Endometrial microvascular endothelial cells (primary cell): Measurements from ENCODE around the gene ACOX2. TPM values are rescaled to one million over a fixed set of nuclear protein-coding genes. Genes with fewer than 3 reads are reported as not detected.
"Not testable (repeated sequence)": the region's sequence is repeated elsewhere in the genome, so short reads cannot be mapped to it uniquely, and the experiment has no call there.

ENCODE experiments used
- in situ Hi-C: cut with HindIII; loops from 2 replicates; pipeline ENCODE4 v1.10.0; 2017; ENCODE audit warnings: low sequenced_read_pairs, low pct_unique_long_range_greater_than_20kb; ENCODE audit errors: inconsistent ontology term
- total RNA-seq: library from RNA; depleted of rRNA; stranded (reverse); fragments of >200 nt; gene quantifications from one replicate; pipeline ENCODE4 v1.2.3, GENCODE V29; 2015; ENCODE audit errors: inconsistent ontology term

ACOX2 gene
- total RNA-seq, 1 donor from 2014 or later: 4.3 TPM

GRCh38 chr3:58539626-58540025 is 2.6 kb upstream of the ACOX2 start:
- in situ Hi-C loops: no loop called here

DNA sequence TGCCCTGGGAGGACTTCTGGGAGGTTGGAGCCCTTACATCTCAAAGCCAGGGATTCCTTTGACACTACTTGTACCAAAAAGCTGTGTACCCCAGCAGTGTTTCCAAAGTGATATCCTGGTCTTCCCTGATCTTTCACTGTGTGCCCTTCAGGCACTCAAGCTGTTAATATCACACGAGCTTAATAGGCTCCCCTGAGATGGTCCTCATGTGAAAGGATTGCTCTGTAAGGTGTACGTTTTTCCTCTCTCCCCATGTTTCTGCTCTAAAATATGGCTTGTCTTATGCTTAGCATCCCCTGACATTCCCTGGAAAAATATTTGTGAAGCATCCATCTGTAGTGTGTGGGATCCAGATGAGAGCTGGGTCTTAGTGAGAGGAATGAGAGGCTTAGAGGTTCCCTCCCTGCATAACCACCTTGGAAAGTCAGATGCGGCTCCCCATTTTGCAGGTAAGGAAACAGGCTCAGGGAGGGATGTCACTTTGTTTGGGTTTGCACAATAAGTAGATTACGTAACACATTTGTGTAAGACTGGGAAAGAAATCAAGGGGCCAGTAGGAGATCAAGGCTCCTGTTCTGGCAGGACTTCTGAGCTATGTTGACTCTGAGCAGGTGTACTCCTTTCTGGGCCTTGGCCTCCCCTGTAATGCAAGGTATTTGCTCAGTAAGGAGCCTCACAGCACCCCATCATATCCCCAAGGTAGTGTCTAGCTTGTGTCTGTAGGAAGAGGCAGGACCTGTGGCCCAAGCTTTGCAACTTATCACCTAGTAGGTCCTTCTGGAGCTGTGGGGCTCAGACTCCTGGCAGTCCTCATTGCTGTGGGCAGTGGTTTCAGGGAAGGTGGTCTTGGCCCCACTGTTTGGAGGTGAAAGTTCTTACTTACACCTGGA is 667 bp upstream of the ACOX2 start:
- in situ Hi-C loops: no loop called here

DNA sequence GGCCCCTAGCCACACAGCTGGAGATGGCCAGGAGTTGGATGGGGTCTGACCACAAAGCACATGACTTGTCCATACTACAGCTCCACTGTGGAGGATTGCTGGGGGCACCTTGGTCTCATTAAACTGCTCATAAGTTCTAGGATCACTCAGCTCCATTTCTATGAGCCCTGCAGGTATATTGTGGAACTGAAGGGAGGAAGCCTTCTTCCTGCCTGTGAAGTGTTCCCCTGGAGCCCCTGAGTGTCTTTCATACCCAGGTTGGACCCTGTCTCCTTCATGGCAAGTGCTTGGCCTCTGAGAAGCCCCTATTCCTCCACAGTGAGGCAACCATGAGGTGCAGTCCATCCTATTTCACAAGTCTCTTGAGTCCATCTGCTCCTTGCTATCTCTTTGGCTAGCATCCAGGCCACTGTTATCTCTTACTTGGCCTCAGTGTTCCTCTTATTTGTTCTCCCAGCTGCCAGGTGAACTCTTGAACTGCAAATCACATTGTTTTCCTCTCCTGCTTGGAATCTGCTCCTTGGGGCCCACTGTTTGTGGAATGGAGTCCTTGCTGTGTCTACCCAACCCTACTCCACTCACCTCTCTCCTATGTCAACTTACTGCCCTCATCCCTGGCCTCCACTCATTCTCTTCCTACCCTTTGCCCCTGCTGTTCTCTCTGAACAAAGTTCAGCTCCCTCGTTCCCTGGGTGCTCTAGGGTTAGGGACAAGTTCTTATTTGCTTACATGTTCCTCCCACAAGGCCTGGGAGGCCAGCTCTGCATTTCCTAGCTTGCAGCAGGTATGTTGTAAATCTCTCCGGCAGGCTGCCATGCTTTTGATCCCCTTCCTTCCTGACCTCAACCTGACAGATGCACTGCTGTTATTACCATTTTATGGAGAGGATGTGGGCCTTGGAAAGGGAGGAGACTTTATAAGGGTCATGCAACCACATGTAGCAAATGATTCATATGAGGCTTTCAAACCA is 1.2 kb downstream of the ACOX2 start:
- in situ Hi-C loops: no loop called here

DNA sequence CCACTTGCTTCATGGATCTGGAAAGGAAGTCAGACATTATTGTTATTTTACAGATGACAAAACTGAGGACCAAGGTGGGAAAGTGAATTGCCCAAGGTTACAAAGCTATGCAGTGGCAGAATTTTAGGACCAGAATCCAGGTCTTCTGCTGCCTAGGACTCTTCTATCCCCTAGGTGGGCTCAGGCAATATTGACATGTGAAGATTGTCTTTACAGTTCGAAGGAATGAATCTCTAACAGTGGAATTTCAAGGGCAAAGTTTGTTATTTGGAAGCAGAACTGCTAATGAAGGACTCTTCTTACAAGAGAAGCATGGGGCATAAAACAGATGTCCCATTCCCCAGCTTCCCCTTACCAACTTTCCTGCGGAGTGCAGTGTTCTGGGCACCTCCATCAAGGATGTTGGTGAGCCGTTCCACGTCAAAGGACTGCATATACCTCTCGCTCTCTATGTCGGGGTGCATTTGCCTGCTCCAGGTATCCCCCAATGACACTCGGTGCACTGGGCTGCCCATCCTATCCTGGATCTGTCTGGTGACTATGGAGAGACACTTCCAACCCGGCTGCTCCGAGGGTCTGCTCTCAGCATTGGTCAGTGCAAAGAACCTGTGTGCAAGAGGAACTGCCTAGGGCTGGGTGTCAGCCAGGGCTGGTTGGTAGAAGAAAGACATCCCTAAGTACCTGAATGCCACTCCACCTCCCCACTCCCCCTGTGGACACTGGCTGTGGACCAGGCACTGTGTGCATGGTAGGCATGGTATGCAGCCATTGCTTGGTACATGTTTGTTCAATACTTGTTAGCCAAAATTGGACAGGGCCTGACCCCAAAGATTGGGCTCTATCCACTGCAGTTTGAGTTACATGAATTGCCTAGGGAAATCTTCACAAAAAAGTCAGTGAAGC is 2.1 kb downstream of the ACOX2 start:
- in situ Hi-C loops: no loop called here

- in situ Hi-C loops: no loop called here
Measured at GRCh38 chr3:58532794-58533220, 4.2 kb downstream of the ACOX2 start.

DNA sequence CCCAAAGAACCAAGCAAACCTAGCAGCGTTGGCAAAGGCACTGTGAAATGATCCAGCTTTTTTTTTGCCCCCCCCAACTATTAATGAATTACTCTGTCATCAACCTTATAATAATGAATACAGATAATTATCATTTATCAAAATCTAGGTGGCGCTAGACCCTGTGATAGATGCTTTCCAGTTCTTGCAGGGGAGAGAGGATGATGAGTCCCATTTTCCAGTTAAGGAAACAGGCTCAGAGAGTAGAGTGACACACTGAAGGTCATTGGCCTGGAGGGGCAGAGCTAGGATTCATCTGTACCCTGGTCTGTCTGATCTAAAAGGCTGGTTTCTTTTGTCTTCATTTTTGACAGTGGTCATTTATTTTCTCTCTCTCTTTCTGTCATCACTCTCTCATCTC is 5.0 kb downstream of the ACOX2 start:
- in situ Hi-C loops: no loop called here

DNA sequence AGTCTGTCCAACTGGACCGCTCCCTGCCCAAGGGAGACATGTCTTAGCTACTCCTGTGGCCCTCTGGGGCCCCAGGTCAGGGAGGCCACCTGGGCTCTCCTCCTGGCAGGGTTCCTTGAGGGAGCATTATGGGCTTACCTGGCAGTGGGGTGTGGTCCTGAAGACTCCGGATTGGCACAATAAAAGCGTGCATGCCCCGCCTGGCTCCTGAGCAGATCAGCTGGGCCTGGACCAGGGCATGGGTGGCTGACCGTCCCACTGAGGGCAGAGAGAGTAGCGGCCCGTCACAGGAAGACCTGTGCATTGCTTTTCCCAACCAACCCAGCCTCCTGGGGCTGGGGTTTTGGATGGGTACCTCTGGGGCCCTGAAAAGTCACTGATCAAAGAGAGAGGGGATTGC is 5.4 kb downstream of the ACOX2 start:
- in situ Hi-C loops: no loop called here

GRCh38 chr3:58530354-58530865 is 6.6 kb downstream of the ACOX2 start:
- in situ Hi-C loops: no loop called here

- in situ Hi-C loops: no loop called here
Measured at GRCh38 chr3:58529516-58530353, 7.3 kb downstream of the ACOX2 start.

DNA sequence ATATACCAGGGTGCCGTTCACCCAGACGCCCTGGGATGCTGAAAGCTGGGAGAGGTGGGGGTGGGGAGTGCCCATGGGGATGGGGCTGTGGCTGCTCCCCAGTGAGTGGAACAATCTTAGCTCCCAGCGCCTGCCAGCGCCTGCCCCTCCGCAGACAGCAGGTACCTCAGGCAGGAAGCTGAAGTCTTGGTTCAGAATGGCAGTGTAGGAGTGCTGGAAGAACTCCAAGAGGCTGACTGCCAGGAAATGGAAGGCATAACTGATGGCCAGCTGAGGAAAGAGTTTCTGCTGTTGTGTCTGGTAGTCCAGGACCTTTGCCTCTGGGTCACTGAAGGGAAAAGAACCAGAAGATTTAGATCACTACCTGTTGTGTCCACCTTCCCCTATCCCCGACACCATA is 8.4 kb downstream of the ACOX2 start:
- in situ Hi-C loops: no loop called here

DNA sequence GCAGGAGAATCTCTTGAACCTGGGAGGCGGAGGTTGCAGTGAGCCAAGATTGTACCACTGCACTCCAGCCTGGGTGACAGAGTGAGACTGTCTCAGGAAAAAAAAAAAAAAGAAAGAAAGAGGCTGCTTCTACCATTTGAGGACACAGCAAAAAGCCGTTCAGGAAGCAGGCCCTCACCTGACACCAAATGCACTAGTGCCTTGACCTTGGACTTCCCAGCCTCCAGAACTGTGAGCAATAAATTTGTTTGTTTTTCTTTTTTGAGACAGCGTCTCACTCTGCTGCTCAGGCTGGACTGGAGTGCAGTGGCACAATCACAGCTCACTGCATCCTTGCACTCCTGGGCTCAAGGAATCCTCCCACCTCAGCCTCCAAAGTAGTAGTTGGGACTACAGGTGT is 9.6 kb downstream of the ACOX2 start:
- in situ Hi-C loops: not testable (repeated sequence)

DNA sequence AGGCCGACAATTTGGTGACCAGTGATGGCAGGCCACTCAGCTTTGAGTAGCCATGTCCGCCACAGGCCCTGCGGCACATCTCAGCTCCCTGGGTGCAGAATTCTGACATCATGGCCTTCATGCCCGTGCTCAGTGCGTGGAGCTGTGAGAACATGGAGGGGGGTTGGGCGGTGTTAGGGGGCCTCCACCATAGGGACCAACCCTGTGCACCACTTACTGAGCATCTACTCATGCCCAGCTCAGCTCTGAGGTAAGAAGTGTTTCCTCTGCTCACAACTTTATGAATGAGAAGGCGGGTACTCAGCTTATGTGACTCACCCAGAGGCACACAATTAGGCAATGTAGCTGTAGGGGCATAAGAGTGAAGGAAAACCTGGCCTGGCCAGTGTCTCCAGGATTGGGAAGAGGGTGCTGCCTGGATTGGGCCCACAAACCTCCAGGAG is 10.5 kb downstream of the ACOX2 start:
- in situ Hi-C loops: no loop called here

DNA sequence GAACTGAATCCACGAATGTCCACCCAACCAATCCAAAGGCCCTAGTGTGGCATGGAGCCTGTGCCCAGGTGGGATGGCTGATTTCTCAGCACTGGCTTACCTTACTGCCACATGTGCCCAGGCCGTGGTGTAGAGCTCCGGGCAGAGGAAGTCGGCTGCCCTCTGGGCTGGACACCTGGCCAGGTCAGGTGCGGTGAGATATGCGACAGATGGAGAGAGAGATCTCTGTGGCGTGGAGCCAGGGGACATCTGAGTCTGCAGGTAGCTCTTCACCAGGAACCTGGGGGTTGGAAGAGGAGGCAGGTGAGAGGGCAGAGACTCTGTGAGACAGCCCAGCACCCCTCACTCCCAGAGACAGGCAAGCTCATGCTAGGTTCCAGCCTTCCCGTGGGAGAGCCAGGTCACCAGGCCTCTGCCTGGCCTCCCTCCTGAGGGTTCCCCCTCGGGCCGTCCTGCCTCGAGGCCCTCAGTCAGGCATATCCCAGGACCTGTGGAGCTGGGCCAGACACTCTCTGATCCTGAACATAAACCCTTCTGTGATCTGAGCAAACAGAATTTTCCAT is 12.6 kb downstream of the ACOX2 start:
- in situ Hi-C loops: no loop called here

GRCh38 chr3:58522759-58523425 is 14.1 kb downstream of the ACOX2 start:
- in situ Hi-C loops: no loop called here

GRCh38 chr3:58521917-58522631 is 14.9 kb downstream of the ACOX2 start:
- in situ Hi-C loops: no loop called here

- in situ Hi-C loops: no loop called here
Measured at GRCh38 chr3:58521336-58521670, 15.7 kb downstream of the ACOX2 start.
